H7 (cell line): Measurements from ENCODE around the gene SLC6A6. TPM values are rescaled to one million over a fixed set of nuclear protein-coding genes. Genes with fewer than 3 reads are reported as not detected.

Experiments
- DNase-seq: peaks from one replicate; pipeline ENCODE4 v3.0.0; 2012
- H3K27me3 ChIP-seq: 2 replicates; pipeline ENCODE4 v1.6.0; 2011; ENCODE audit warnings: mild to moderate bottlenecking, low read length; ENCODE audit not compliant: control insufficient read depth, insufficient read depth
- H3K36me3 ChIP-seq: replicated peaks from 2 replicates; pipeline ENCODE4 v1.5.1; 2011; ENCODE audit warnings: low read length; ENCODE audit not compliant: control insufficient read depth, insufficient read depth
- H3K4me3 ChIP-seq: 2 replicates; pipeline ENCODE4 v1.5.1; 2011; ENCODE audit warnings: low read depth, mild to moderate bottlenecking, control low read depth, low read length, moderate library complexity; ENCODE audit not compliant: insufficient read depth
- total RNA-seq: library from RNA; depleted of rRNA; stranded (reverse); fragments of >200 nt; shearing (Covaris generic); gene quantifications from 2 replicates; pipeline ENCODE4 v1.2.3, GENCODE V29; 2014

SLC6A6 gene
- total RNA-seq, 1 experiment from 2014 or later, result 88.8 TPM

- no peaks in the 10 kb centered on the region for H3K27me3 ChIP-seq
- no peak overlapping the region for H3K4me3 ChIP-seq
- H3K36me3 ChIP-seq, result no peaks in the 10 kb centered on the region
- DNase-seq, result no peak
Observed at GRCh38 chr3:14520967-14521366, 118.6 kb downstream of the SLC6A6 start.

GRCh38 chr3:14521611-14522010 lies 119.2 kb downstream of the SLC6A6 start:
- Histone ChIP-seq H3K27me3 (no peaks in the 10 kb centered on the region), H3K4me3 (no peak overlapping the region), H3K36me3 (no peaks in the 10 kb centered on the region)
- peak; percentile 46 for DNase-seq

- H3K4me3 ChIP-seq, result no peak overlapping the region
- DNase-seq, result no peak
- H3K36me3 ChIP-seq, result no peaks in the 10 kb centered on the region
- no peaks in the 10 kb centered on the region for H3K27me3 ChIP-seq
Observed at GRCh38 chr3:14522129-14522691, 119.8 kb downstream of the SLC6A6 start.

- no peaks in the 10 kb centered on the region for H3K36me3 ChIP-seq
- H3K27me3 ChIP-seq, result no peaks in the 10 kb centered on the region
- no peak overlapping the region for H3K4me3 ChIP-seq
- no peak for DNase-seq
Observed at GRCh38 chr3:14522768-14523167, 120.4 kb downstream of the SLC6A6 start.

GRCh38 chr3:14523792-14524191 lies 121.4 kb downstream of the SLC6A6 start:
- H3K27me3 ChIP-seq, result no peaks in the 10 kb centered on the region
- no peaks in the 10 kb centered on the region for H3K36me3 ChIP-seq
- no peak for DNase-seq
- H3K4me3 ChIP-seq, result no peak overlapping the region

GRCh38 chr3:14524311-14524711 lies 121.9 kb downstream of the SLC6A6 start:
- Histone ChIP-seq H3K27me3 (no peaks in the 10 kb centered on the region), H3K36me3 (no peaks in the 10 kb centered on the region), H3K4me3 (no peak overlapping the region)
- no peak for DNase-seq

- no peaks in the 10 kb centered on the region for H3K36me3 ChIP-seq
- H3K27me3 ChIP-seq, result no peaks in the 10 kb centered on the region
- no peak for DNase-seq
- no peak overlapping the region for H3K4me3 ChIP-seq
Observed at GRCh38 chr3:14524920-14525660, 122.7 kb downstream of the SLC6A6 start.

- no peak overlapping the region for H3K4me3 ChIP-seq
- no peak for DNase-seq
- H3K36me3 ChIP-seq, result no peaks in the 10 kb centered on the region
- H3K27me3 ChIP-seq, result no peaks in the 10 kb centered on the region
Observed at GRCh38 chr3:14525685-14526631, 123.6 kb downstream of the SLC6A6 start.

- Histone ChIP-seq H3K36me3 (no peaks in the 10 kb centered on the region), H3K4me3 (no peak overlapping the region), H3K27me3 (no peaks in the 10 kb centered on the region)
- DNase-seq, result no peak
Observed at GRCh38 chr3:14528081-14528480, 125.7 kb downstream of the SLC6A6 start.

GRCh38 chr3:14531856-14532395 lies 129.5 kb downstream of the SLC6A6 start:
- H3K27me3 ChIP-seq, result no peaks in the 10 kb centered on the region
- no peaks in the 10 kb centered on the region for H3K36me3 ChIP-seq
- no peak overlapping the region for H3K4me3 ChIP-seq
- DNase-seq, result no peak

- no peaks in the 10 kb centered on the region for H3K36me3 ChIP-seq
- H3K27me3 ChIP-seq, result no peaks in the 10 kb centered on the region
- peak; percentile 94 for DNase-seq
- no peak overlapping the region for H3K4me3 ChIP-seq
Observed at GRCh38 chr3:14532691-14533456, 130.5 kb downstream of the SLC6A6 start.

GRCh38 chr3:14533457-14533958 lies 131.1 kb downstream of the SLC6A6 start:
- Histone ChIP-seq H3K4me3 (no peak overlapping the region), H3K36me3 (no peaks in the 10 kb centered on the region), H3K27me3 (no peaks in the 10 kb centered on the region)
- no peak for DNase-seq

GRCh38 chr3:14534516-14535191 lies 132.2 kb downstream of the SLC6A6 start:
- Histone ChIP-seq H3K36me3 (no peaks in the 10 kb centered on the region), H3K27me3 (no peaks in the 10 kb centered on the region), H3K4me3 (no peak overlapping the region)
- peak; percentile 89 for DNase-seq
